Heart right ventricle (tissue), 16 donors: ENCODE results near the gene RIMBP2. TPM values are rescaled to one million over a fixed set of nuclear protein-coding genes. Genes with fewer than 3 reads are reported as not detected.

Experiments
- ATAC-seq, 8 donors: fragments of 200-7000 bp; cut with Tn5 transposase; one replicate each; pipeline ENCODE4 v1.9.1; 2020; ENCODE audit warnings: mild to moderate bottlenecking in 8 of 8, moderate library complexity in 8 of 8, moderate number of reproducible peaks in 1 of 8
- DNase-seq, 2 donors: peaks; one replicate each; pipeline ENCODE4 v3.0.0-alpha.2; 2020
- H3K27ac ChIP-seq, 10 donors: fragments of 200-600 bp; sonication (generic) in 2 of 10; one replicate each; pipeline versions ENCODE4 v1.5.0 to v1.8.0; 2020 to 2022; ENCODE audit warnings: mild to moderate bottlenecking in 3 of 10
- H3K27me3 ChIP-seq, 7 donors: fragments of 200-600 bp; one replicate each; pipeline ENCODE4 v1.8.0; 2021 to 2022; ENCODE audit warnings: mild to moderate bottlenecking in 2 of 7
- H3K36me3 ChIP-seq, 9 donors: fragments of 200-600 bp; sonication (generic) in 1 of 9; one replicate each; pipeline versions ENCODE4 v1.5.0 to v1.8.0; 2020 to 2022; ENCODE audit warnings: mild to moderate bottlenecking in 2 of 9
- H3K4me1 ChIP-seq, 9 donors: fragments of 200-600 bp; sonication (generic) in 1 of 9; one replicate each; pipeline versions ENCODE4 v1.5.0 to v1.8.0; 2020 to 2022; ENCODE audit warnings: mild to moderate bottlenecking in 4 of 9
- H3K4me3 ChIP-seq, 10 donors: fragments of 200-600 bp; sonication (generic) in 2 of 10; one replicate each; pipeline versions ENCODE4 v1.5.0 to v1.8.0; 2020 to 2022; ENCODE audit warnings: mild to moderate bottlenecking in 7 of 10, moderate library complexity in 2 of 10
- H3K9me3 ChIP-seq, 11 donors: fragments of 200-600 bp in 10 of 11; sonication (generic) in 2 of 11; one replicate each; pipeline versions ENCODE4 v1.5.0 to v1.8.0; 2013 to 2022; ENCODE audit warnings: mild to moderate bottlenecking in 2 of 11, control low read depth in 1 of 11, moderate library complexity in 1 of 11
- WGBS, 2 donors: extraction: QIAGEN DNeasy Blood & Tissue Kit; methylation state at CpG; one replicate each; pipeline ENCODE4 v1.1.7; 2013; ENCODE audit warnings: inconsistent platforms in 1 of 2; 5-methylcytosine and 5-hydroxymethylcytosine counted together
- intact Hi-C, 10 donors: fragments of 100-400 bp; cut with DNase I; formaldehyde crosslinking; loops; one replicate each; pipeline versions ENCODE4 v1.11.1 to v1.14.2; 2022
- polyA plus RNA-seq, 2 donors: library from polyadenylated mRNA; stranded (reverse); fragments of 200-250 nt; gene quantifications; one replicate each; pipeline ENCODE4 v1.2.3, GENCODE V29; 2013
- total RNA-seq, 10 donors: library from RNA; stranded (reverse); fragmentation: NEBNext Ultra II Directional in 3 of 10; extraction: Animal tissue kit (Norgen Biotek cat#: 25700) in 3 of 10; gene quantifications; one replicate each; pipeline versions ENCODE4 v1.2.1 to v1.2.4, GENCODE V29; 2021 to 2023
- TF ChIP-seq, protein P1 (sequence below), 9 donors: fragments of 200-600 bp; sonication (generic) in 2 of 9; IDR thresholded peaks; one replicate each; pipeline versions ENCODE4 v1.5.0 to v1.8.0; 2021 to 2022; ENCODE audit warnings: antibody characterized with exemption in 9 of 9, mild to moderate bottlenecking in 5 of 9, moderate library complexity in 1 of 9
- donor health status: Arrhythmogenic right ventricular cardiomyopathy.
- donor health status: ischemic (EF 13 %, LVEDD 7.1; RV severe dilation, severe dysfunction).
- donor health status: healthy with polysubstance abuse.
- donor health status: DM: no; HTN: yes; CAD: no.
- donor health status: DM: no; HTN: no; CAD: no.
- donor health status: ischemic (EF 25% LVEDD 6.9; RV normal size, moderate dysfunction).
- donor health status: ischemic (EF 25% LVEDD 5.7; RV mildly dilated, moderate dysfunction).
- donor health status: healthy.
- donor health status: DM: yes; HTN: yes; CAD: no.
- donor health status: Ischemic cardiomyopathy.
- donor health status: ischemic (EF 35%, LVEDD 5.7; RV mildly dilated, moderate dysfunction).
- donor health status: nonischemic (EF 11% LVEDD 7.7; RV severe dilation, severe dysfunction).
- donor health status: DM: yes; HTN: yes; CAD: no.
- donor health status: PGD.
- donor health status: ischemic (EF 29% LVEDD 5.4; RV normal size, mild dysfunction).
- donor health status: nonischemic (EF 23%, LVEDD 6.1; RV moderate dilation, normal function).

Gene RIMBP2
- total and polyA plus RNA-seq, 12 donors = 0.01 to 0.17 (median 0.05) TPM; not detected in 9

DNA sequence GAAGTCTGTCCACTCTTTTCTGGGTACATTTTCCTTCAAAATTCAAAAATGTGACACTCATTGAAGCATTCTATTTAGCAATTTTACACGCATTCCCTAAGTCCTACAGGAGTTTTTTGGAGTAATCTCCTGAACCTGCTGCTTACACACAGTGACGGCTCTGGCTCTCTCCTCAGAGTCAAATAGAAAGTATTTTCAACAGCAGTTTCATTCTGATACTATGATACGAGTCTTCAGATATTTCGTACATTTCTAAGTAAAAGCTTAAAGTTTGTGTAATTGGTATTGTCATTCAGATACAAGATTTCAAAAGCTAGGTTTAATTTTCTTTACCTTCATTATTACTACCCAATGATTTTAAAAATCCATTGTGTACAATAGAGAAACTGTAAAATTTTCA is 342.0 kb downstream of the RIMBP2 start:
- Histone ChIP-seq H3K9me3 (no peaks in the 10 kb centered on the region), H3K27me3 (peaks cover 0 to 61% (median 14%) of the 10 kb centered on the region in 7 donors), H3K4me1 (no peaks in the 10 kb centered on the region), H3K27ac (no peak overlapping the region), H3K4me3 (no peak overlapping the region), H3K36me3 (no peaks in the 10 kb centered on the region)
- DNase-seq (no peak), ATAC-seq (no peak)
- 84 to 88% methylated on average over 4 of the region's 4 CpGs for WGBS, 2 donors
- TF ChIP-seq, protein P1, sequence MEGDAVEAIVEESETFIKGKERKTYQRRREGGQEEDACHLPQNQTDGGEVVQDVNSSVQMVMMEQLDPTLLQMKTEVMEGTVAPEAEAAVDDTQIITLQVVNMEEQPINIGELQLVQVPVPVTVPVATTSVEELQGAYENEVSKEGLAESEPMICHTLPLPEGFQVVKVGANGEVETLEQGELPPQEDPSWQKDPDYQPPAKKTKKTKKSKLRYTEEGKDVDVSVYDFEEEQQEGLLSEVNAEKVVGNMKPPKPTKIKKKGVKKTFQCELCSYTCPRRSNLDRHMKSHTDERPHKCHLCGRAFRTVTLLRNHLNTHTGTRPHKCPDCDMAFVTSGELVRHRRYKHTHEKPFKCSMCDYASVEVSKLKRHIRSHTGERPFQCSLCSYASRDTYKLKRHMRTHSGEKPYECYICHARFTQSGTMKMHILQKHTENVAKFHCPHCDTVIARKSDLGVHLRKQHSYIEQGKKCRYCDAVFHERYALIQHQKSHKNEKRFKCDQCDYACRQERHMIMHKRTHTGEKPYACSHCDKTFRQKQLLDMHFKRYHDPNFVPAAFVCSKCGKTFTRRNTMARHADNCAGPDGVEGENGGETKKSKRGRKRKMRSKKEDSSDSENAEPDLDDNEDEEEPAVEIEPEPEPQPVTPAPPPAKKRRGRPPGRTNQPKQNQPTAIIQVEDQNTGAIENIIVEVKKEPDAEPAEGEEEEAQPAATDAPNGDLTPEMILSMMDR (IDR thresholded peaks at IDR 0.05) = no peak
- intact Hi-C loops = no loop called here

DNA sequence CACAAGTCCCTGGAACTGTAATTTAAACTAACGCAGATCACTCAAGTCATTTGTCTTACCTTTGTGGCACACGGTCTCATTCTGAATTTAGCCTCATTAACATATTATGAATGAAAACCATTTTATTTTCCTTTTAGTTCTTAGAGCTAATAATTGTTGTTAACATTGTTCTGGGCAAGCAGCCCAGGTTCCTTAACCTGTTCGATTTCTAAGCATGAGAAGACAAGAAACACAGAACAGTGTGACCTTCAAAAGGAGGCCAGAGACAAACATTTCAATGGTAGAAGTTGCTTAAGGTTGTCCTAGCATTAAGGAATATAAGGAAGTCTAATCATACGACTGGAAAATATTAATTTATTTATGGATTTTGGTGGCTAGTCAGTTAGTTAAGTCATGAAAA is 343.2 kb downstream of the RIMBP2 start:
- WGBS, 2 donors = 74 to 75% methylated on average over 4 of the region's 4 CpGs
- TF ChIP-seq, protein P1 (IDR thresholded peaks at IDR 0.05) = no peak
- H3K27me3 ChIP-seq = peaks cover 0 to 60% (median 14%) of the 10 kb centered on the region in 7 donors
- ATAC-seq = no peak
- no peaks in the 10 kb centered on the region for H3K9me3 ChIP-seq
- no peaks in the 10 kb centered on the region for H3K4me1 ChIP-seq
- intact Hi-C loops = no loop called here
- no peak overlapping the region for H3K27ac ChIP-seq
- H3K4me3 ChIP-seq = no peak overlapping the region
- DNase-seq = no peak
- H3K36me3 ChIP-seq = no peaks in the 10 kb centered on the region

DNA sequence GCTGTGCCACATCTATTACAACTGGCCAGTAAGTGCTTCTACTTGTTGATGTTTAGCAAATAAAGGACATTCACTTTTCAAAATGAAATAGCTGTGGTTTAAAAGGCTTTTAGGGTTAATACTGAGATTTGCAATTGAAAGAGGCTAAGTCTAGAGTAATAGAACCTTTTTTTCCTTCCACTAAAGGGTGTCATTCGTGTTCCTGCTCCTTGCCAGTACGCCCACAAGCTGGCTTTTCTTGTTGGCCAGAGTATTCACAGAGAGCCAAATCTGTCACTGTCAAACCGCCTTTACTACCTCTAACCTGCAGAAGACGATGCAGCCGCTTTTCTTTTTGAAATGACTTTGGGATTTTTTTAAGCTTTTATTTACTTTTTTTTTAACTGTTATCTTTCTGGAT is 344.8 kb downstream of the RIMBP2 start:
- no peaks in the 10 kb centered on the region for H3K4me1 ChIP-seq
- WGBS, 2 donors = 26 to 29% methylated on average over 5 of the region's 5 CpGs
- intact Hi-C loops = no loop called here

DNA sequence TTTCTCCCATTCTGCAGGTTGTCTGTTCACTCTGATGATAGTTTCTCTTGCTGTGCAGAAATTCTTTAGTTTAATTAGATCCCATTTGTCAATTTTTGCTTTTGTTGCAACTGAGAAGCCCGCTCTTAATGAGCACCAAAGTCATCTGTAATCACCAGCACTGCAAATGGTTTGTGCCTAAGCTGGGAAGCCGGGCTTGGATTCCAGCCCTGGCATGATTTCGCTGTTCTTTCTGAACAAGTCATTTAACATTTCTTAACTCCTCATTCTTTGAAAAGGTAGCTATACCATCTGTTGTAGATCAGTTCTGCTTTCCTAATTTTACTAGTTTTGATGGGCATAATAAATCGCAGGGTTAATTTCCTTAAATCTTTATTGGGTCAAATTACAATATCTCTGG is 346.3 kb downstream of the RIMBP2 start:
- no peak for DNase-seq
- H3K4me1 ChIP-seq = no peaks in the 10 kb centered on the region
- no peak overlapping the region for H3K27ac ChIP-seq
- intact Hi-C loops = no loop called here
- no peak overlapping the region for H3K4me3 ChIP-seq
- TF ChIP-seq, protein P1 (IDR thresholded peaks at IDR 0.05) = no peak
- H3K27me3 ChIP-seq = peaks cover 0 to 58% (median 11%) of the 10 kb centered on the region in 7 donors
- H3K36me3 ChIP-seq = no peaks in the 10 kb centered on the region
- 84 to 91% methylated on average over 4 of the region's 4 CpGs for WGBS, 2 donors
- no peak for ATAC-seq
- H3K9me3 ChIP-seq = no peaks in the 10 kb centered on the region

More for the DNA sequence above, 344.8 kb downstream of the RIMBP2 start:
- TF ChIP-seq, protein P1 (IDR thresholded peaks at IDR 0.05) = no peak
- Histone ChIP-seq H3K27ac (no peak overlapping the region), H3K36me3 (no peaks in the 10 kb centered on the region), H3K4me3 (no peak overlapping the region), H3K27me3 (peaks cover 0 to 58% (median 9%) of the 10 kb centered on the region in 7 donors), H3K9me3 (no peaks in the 10 kb centered on the region)
- no peak for DNase-seq
- ATAC-seq = no peak
